Astrocyte (in vitro differentiated cells and primary cell): ENCODE measurements around the gene DCHS2.

Experiments
- CTCF ChIP-seq: IDR thresholded peaks from 2 replicates; pipeline ENCODE4 v1.5.1; 2011; ENCODE audit warnings: low read depth, mild to moderate bottlenecking, inconsistent platforms, low read length, moderate library complexity; ENCODE audit not compliant: insufficient read depth
- EZH2 ChIP-seq: IDR thresholded peaks from 2 replicates; pipeline ENCODE4 v1.6.1; 2012; ENCODE audit warnings: mild to moderate bottlenecking, low read length, inconsistent platforms; ENCODE audit not compliant: insufficient read depth

DNA sequence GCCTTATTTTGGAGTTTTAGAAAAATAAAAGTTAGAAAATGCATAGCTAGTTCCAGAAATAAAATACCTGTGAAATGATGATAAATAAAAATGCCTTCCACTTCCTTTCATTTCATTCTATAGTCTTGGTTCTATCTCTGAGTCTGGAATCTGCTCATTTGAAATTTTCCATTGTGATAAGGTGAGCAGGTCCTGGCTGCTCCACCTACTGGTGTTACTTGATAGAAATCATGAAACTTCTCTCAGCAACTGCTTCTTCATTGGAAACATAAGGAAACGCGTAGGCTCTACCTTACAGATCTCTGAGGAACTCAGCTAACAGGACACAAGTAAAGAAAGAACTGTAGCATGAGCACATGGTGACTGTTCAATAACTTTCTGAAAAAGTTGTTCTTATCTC, 141.8 kb downstream of the DCHS2 start:
- TF ChIP-seq CTCF: peak; percentile 34
- TF ChIP-seq EZH2: no peak
